ENCODE measurements around the gene FSTL4. TPM values are rescaled to one million over a fixed set of nuclear protein-coding genes. Genes with fewer than 3 reads are reported as not detected.

Gene FSTL4
- total and polyA plus RNA-seq, 2 of the 13 experiments (the other 11 are each of a cell fraction or from before 2014, with no cell fraction given) = 2.1 to 3.0 TPM

DNA sequence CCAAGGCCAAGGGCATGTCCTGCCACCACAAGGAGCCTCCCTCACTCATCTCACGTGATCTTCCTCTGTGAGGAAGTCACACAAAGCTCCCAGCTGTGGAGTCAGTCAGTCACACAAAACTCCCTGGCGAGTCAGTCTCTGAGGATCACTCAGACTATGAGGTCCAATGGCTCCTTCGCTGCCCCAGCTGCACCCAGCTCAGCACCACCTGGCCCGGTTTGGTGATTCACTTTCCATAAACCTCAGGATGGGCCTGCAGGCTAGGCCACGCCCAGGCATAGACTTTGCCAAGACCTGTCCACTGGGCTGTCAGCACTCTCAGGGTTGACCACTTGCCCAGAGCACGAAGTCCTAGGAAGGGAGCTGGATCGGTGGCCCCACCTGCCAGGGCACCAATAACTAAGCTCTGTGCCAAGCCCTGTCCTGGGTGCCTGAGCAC, 326.7 kb downstream of the FSTL4 start (continued):
- TF ChIP-seq, protein P1, sequence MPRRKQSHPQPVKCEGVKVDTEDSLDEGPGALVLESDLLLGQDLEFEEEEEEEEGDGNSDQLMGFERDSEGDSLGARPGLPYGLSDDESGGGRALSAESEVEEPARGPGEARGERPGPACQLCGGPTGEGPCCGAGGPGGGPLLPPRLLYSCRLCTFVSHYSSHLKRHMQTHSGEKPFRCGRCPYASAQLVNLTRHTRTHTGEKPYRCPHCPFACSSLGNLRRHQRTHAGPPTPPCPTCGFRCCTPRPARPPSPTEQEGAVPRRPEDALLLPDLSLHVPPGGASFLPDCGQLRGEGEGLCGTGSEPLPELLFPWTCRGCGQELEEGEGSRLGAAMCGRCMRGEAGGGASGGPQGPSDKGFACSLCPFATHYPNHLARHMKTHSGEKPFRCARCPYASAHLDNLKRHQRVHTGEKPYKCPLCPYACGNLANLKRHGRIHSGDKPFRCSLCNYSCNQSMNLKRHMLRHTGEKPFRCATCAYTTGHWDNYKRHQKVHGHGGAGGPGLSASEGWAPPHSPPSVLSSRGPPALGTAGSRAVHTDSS (CRISPR knock-in tag; conservative IDR thresholded peaks at IDR 0.05) = no peak
- TF ChIP-seq ZNF7 (CRISPR knock-in tag; IDR thresholded peaks at IDR 0.05) (no peak), TP53 (CRISPR knock-in tag; conservative IDR thresholded peaks at IDR 0.05) (no peak)

DNA sequence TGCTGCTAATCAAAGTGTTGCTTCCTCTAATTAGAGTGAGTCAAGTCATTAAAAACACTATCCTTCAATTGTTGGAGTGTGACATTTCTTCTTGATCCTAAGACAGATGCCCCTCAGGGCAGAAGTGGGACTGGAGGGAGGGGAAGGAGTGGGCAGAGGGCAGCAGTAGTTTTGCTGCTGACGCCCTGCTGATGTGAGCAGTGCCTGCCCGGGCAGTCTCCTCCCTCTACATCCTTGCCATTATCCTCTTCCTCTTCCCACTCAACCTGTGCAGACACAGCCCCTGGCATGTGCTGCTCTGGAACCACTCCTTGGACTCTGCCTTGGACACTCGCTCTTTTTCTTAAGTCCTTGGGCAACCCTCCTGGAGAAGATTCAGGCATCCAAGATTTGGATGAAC, 328.0 kb downstream of the FSTL4 start:
- Histone ChIP-seq H3K4me3 (replicated peaks in 1 of 3; ENCODE audit: insufficient read depth in 1 of 3, low read depth in 2 of 3, low read length in 3 of 3) (no peak overlapping the region), H4K20me1 (ENCODE audit: insufficient read depth, low read length) (no peaks in the 10 kb centered on the region), H3K27me3 (ENCODE audit: control insufficient read depth in 1 of 2, insufficient read depth in 2 of 2, low read length in 2 of 2) (peaks cover 0 to 3% of the 10 kb centered on the region in 2 experiments; a peak in 3 of 5 replicates), H3K9ac (ENCODE audit: insufficient read depth, low read depth, low read length) (no peak overlapping the region), H2AFZ (ENCODE audit: low read length) (no peak overlapping the region), H3K27ac (ENCODE audit: extremely low read length, insufficient read depth, low read length) (no peak overlapping the region), H3K79me2 (ENCODE audit: insufficient read depth, low read length) (no peaks in the 10 kb centered on the region), H3K36me3 (replicated peaks in 1 of 2; ENCODE audit: control insufficient read depth in 1 of 2, insufficient read depth in 2 of 2, low read length in 2 of 2) (no peaks in the 10 kb centered on the region), H3K9me3 (ENCODE audit: low read length) (no peaks in the 10 kb centered on the region), H3K4me2 (ENCODE audit: low read depth, low read length) (no peak overlapping the region), H3K4me1 (ENCODE audit: insufficient read depth, low read length) (peaks cover 9% of the 10 kb centered on the region; the same call in 1 of the 2 replicates)
- POLR2A ChIA-PET = no interaction called here
- in situ Hi-C loops (cut with HindIII; ENCODE audit: extremely low pct_ligation_motif_present, low pct_unique_long_range_greater_than_20kb) (no loop called here), intact Hi-C loops (cut with micrococcal nuclease; ENCODE audit: unreplicated experiment) (no loop called here)
- no peak for FAIRE-seq
- TF ChIP-seq, protein P2, sequence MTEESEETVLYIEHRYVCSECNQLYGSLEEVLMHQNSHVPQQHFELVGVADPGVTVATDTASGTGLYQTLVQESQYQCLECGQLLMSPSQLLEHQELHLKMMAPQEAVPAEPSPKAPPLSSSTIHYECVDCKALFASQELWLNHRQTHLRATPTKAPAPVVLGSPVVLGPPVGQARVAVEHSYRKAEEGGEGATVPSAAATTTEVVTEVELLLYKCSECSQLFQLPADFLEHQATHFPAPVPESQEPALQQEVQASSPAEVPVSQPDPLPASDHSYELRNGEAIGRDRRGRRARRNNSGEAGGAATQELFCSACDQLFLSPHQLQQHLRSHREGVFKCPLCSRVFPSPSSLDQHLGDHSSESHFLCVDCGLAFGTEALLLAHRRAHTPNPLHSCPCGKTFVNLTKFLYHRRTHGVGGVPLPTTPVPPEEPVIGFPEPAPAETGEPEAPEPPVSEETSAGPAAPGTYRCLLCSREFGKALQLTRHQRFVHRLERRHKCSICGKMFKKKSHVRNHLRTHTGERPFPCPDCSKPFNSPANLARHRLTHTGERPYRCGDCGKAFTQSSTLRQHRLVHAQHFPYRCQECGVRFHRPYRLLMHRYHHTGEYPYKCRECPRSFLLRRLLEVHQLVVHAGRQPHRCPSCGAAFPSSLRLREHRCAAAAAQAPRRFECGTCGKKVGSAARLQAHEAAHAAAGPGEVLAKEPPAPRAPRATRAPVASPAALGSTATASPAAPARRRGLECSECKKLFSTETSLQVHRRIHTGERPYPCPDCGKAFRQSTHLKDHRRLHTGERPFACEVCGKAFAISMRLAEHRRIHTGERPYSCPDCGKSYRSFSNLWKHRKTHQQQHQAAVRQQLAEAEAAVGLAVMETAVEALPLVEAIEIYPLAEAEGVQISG (CRISPR knock-in tag; IDR thresholded peaks at IDR 0.05) = no peak
- TF ChIP-seq, protein P3, sequence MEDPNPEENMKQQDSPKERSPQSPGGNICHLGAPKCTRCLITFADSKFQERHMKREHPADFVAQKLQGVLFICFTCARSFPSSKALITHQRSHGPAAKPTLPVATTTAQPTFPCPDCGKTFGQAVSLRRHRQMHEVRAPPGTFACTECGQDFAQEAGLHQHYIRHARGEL (CRISPR knock-in tag; IDR thresholded peaks at IDR 0.05) = no peak
- TF ChIP-seq, protein P4, sequence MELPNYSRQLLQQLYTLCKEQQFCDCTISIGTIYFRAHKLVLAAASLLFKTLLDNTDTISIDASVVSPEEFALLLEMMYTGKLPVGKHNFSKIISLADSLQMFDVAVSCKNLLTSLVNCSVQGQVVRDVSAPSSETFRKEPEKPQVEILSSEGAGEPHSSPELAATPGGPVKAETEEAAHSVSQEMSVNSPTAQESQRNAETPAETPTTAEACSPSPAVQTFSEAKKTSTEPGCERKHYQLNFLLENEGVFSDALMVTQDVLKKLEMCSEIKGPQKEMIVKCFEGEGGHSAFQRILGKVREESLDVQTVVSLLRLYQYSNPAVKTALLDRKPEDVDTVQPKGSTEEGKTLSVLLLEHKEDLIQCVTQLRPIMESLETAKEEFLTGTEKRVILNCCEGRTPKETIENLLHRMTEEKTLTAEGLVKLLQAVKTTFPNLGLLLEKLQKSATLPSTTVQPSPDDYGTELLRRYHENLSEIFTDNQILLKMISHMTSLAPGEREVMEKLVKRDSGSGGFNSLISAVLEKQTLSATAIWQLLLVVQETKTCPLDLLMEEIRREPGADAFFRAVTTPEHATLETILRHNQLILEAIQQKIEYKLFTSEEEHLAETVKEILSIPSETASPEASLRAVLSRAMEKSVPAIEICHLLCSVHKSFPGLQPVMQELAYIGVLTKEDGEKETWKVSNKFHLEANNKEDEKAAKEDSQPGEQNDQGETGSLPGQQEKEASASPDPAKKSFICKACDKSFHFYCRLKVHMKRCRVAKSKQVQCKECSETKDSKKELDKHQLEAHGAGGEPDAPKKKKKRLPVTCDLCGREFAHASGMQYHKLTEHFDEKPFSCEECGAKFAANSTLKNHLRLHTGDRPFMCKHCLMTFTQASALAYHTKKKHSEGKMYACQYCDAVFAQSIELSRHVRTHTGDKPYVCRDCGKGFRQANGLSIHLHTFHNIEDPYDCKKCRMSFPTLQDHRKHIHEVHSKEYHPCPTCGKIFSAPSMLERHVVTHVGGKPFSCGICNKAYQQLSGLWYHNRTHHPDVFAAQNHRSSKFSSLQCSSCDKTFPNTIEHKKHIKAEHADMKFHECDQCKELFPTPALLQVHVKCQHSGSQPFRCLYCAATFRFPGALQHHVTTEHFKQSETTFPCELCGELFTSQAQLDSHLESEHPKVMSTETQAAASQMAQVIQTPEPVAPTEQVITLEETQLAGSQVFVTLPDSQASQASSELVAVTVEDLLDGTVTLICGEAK (IDR thresholded peaks at IDR 0.05) = no peak
- TF ChIP-seq, protein P4 (CRISPR knock-in tag; IDR thresholded peaks at IDR 0.05) = no peak
- DNase-seq (ENCODE audit: low spot score) = no peak
- BruUV-seq (replicated peaks) = no TSS peak
- CTCF ChIA-PET (ENCODE audit: low intra/inter-chr PET ratio, low total read pairs) = no interaction called here
- no peak for ATAC-seq
- WGBS (ENCODE audit: low lambda C conversion rate) = 48% methylated on average over 3 of the region's 3 CpGs

All from HepG2 (cell line).